Natural killer cell (primary cell): ENCODE data around the gene RASGRP3. TPM values are rescaled to one million over a fixed set of nuclear protein-coding genes. Genes with fewer than 3 reads are reported as not detected.

ENCODE experiments used
- ATAC-seq, 3 donors: fragments of 150-1000 bp in 2 of 3; fragments of 200-7000 bp in 1 of 3; cut with Tn5 transposase; 1 replicate in 1 of 3; 2 replicates in 2 of 3; pipeline ENCODE4 v1.10.0; 2021; ENCODE audit warnings: mild to moderate bottlenecking in 2 of 3, moderate library complexity in 2 of 3
- DNase-seq, 2 donors: peaks; one replicate each; pipeline versions ENCODE4 v3.0.0 to v3.0.0-alpha.2; 2013 to 2021; ENCODE audit warnings: mixed read lengths in 1 of 2
- H3K27ac ChIP-seq: one replicate; pipeline ENCODE4 v1.5.1; 2013; ENCODE audit warnings: mild to moderate bottlenecking, low read length
- H3K27me3 ChIP-seq: one replicate; pipeline ENCODE4 v1.6.1; 2013; ENCODE audit warnings: low read length; ENCODE audit not compliant: control insufficient read depth, insufficient read depth
- H3K36me3 ChIP-seq: one replicate; pipeline ENCODE4 v1.6.1; 2013; ENCODE audit warnings: low read length; ENCODE audit not compliant: control insufficient read depth, insufficient read depth
- H3K4me1 ChIP-seq: one replicate; pipeline ENCODE4 v1.6.1; 2013; ENCODE audit warnings: low read length; ENCODE audit not compliant: control insufficient read depth, insufficient read depth
- H3K4me3 ChIP-seq: one replicate; pipeline ENCODE4 v1.5.1; 2013; ENCODE audit warnings: low read length
- H3K9me3 ChIP-seq: one replicate; pipeline ENCODE4 v1.6.1; 2013; ENCODE audit warnings: low read length; ENCODE audit not compliant: control insufficient read depth, insufficient read depth
- H3K27ac Mint-ChIP-seq, 2 donors: one replicate each; pipeline ENCODE4 v1.8.0; 2022; ENCODE audit warnings: mild to moderate bottlenecking in 2 of 2, mixed read lengths in 2 of 2, moderate library complexity in 1 of 2
- H3K27me3 Mint-ChIP-seq, 2 donors: one replicate each; pipeline ENCODE4 v1.8.0; 2022; ENCODE audit warnings: low read depth in 2 of 2, mixed read lengths in 2 of 2
- H3K36me3 Mint-ChIP-seq: one replicate; pipeline ENCODE4 v1.8.0; 2022; ENCODE audit warnings: mixed read lengths
- H3K4me1 Mint-ChIP-seq, 2 donors: one replicate each; pipeline ENCODE4 v1.8.0; 2022; ENCODE audit warnings: mixed read lengths in 2 of 2
- H3K4me3 Mint-ChIP-seq: one replicate; pipeline ENCODE4 v1.8.0; 2022; ENCODE audit warnings: mild to moderate bottlenecking, moderate library complexity, mixed read lengths
- H3K9me3 Mint-ChIP-seq, 2 donors: one replicate each; pipeline ENCODE4 v1.8.0; 2022; ENCODE audit warnings: mixed read lengths in 2 of 2
- WGBS: methylation state at CpG from one replicate; pipeline ENCODE4 v1.1.7; 2013; ENCODE audit warnings: missing lambda C conversion rate; ENCODE audit not compliant: insufficient coverage; 5-methylcytosine and 5-hydroxymethylcytosine counted together
- intact Hi-C: fragments of 100-400 bp; cut with micrococcal nuclease; formaldehyde crosslinking; loops from one replicate; pipeline ENCODE4 v1.14.2; 2022
- total RNA-seq, 4 donors: library from RNA; stranded (reverse); fragments of 120-200 nt in 1 of 4; gene quantifications; one replicate each; pipeline versions ENCODE4 v1.2.3 to v1.2.4, GENCODE V29; 2013 to 2022
- TF ChIP-seq, protein P1 (sequence below): fragments of 200-600 bp; IDR thresholded peaks from one replicate; pipeline ENCODE4 v1.8.0; 2022; ENCODE audit warnings: antibody characterized with exemption

The RASGRP3 gene
- total RNA-seq, 3 donors from 2014 or later (not counting 1 experiment from before 2014, with no cell fraction given): 1.8 to 21.1 (median 2.7) TPM

DNA sequence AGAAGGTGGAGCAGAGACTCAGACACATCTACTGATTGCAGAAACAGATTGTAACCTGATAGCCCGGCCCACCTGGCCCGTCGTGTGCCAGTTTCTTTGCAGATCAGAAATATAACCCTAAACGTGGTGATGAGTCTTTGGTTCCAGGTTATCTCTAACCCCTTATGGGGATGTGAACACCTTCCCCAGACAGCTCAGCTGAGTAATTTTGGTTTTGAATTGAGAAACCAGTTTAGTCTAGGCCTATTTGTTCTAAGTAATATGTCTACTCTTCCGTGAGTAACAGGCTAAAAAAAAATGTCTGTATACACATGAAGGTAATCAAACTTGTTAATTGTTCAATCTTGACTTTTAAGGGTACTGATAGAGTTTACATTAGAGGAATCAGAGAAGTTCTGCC, 35.7 kb downstream of the RASGRP3 start:
- intact Hi-C loops: no loop called here
- WGBS: 76% methylated on average over 5 of the region's 5 CpGs

DNA sequence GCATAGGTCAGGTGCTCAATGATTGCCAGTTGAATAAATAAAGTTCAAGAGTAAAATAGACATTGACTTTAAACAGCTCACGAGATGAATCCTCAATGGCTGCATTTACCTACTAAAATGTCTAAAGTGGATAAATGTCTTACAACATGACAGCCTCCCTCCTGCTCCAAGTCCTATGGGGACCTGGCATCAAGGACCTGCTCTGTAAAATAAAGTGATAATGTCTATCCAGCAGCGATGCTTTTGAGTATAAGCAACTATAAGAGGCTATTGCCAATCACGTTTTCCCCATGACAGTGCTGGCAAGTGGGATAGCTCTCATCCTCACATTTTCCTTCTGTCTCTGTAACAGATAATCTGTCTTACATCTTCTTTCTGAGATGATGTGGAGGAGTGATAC, 37.0 kb downstream of the RASGRP3 start:
- H3K27ac Mint-ChIP-seq: no peak overlapping the region
- no peaks in the 10 kb centered on the region for H3K36me3 Mint-ChIP-seq
- no peaks in the 10 kb centered on the region for H3K4me1 Mint-ChIP-seq
- TF ChIP-seq, protein P1, sequence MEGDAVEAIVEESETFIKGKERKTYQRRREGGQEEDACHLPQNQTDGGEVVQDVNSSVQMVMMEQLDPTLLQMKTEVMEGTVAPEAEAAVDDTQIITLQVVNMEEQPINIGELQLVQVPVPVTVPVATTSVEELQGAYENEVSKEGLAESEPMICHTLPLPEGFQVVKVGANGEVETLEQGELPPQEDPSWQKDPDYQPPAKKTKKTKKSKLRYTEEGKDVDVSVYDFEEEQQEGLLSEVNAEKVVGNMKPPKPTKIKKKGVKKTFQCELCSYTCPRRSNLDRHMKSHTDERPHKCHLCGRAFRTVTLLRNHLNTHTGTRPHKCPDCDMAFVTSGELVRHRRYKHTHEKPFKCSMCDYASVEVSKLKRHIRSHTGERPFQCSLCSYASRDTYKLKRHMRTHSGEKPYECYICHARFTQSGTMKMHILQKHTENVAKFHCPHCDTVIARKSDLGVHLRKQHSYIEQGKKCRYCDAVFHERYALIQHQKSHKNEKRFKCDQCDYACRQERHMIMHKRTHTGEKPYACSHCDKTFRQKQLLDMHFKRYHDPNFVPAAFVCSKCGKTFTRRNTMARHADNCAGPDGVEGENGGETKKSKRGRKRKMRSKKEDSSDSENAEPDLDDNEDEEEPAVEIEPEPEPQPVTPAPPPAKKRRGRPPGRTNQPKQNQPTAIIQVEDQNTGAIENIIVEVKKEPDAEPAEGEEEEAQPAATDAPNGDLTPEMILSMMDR: no peak
- ATAC-seq (no peak), DNase-seq (no peak)
- peaks cover 6 to 13% of the 10 kb centered on the region in 2 donors for H3K27me3 Mint-ChIP-seq
- H3K36me3 ChIP-seq: no peaks in the 10 kb centered on the region
- H3K9me3 ChIP-seq: no peaks in the 10 kb centered on the region
- H3K9me3 Mint-ChIP-seq: no peaks in the 10 kb centered on the region
- 100% methylated on average over 3 of the region's 3 CpGs for WGBS
- H3K4me1 ChIP-seq: no peaks in the 10 kb centered on the region
- H3K4me3 ChIP-seq: no peak overlapping the region
- intact Hi-C loops: no loop called here
- H3K27ac ChIP-seq: no peak overlapping the region
- no peaks in the 10 kb centered on the region for H3K27me3 ChIP-seq
- H3K4me3 Mint-ChIP-seq: no peak overlapping the region

More for the DNA sequence above, 35.7 kb downstream of the RASGRP3 start:
- Histone ChIP-seq H3K9me3 (no peaks in the 10 kb centered on the region), H3K4me1 (no peaks in the 10 kb centered on the region), H3K36me3 (no peaks in the 10 kb centered on the region), H3K4me3 (no peak overlapping the region), H3K27me3 (no peaks in the 10 kb centered on the region), H3K27ac (no peak overlapping the region)
- Mint-ChIP-seq H3K27ac (no peak overlapping the region), H3K4me3 (no peak overlapping the region), H3K27me3 (peaks cover 16 to 25% of the 10 kb centered on the region in 2 donors), H3K4me1 (no peaks in the 10 kb centered on the region), H3K9me3 (no peaks in the 10 kb centered on the region), H3K36me3 (no peaks in the 10 kb centered on the region)
- ATAC-seq: no peak
- DNase-seq: no peak
- TF ChIP-seq, protein P1: no peak

GRCh38 chr2:33516456-33516995, 40.1 kb downstream of the RASGRP3 start:
- Mint-ChIP-seq H3K4me1 (no peaks in the 10 kb centered on the region), H3K4me3 (no peak overlapping the region), H3K36me3 (no peaks in the 10 kb centered on the region), H3K27me3 (peaks cover 0 to 5% of the 10 kb centered on the region in 2 donors), H3K27ac (no peak overlapping the region), H3K9me3 (no peaks in the 10 kb centered on the region)
- TF ChIP-seq, protein P1: no peak
- H3K36me3 ChIP-seq: no peaks in the 10 kb centered on the region
- intact Hi-C loops: no loop called here
- ATAC-seq (no peak), DNase-seq (no peak)
- no peaks in the 10 kb centered on the region for H3K9me3 ChIP-seq
- WGBS: no CpG with 5 or more reads among the region's 2 CpGs
- H3K27me3 ChIP-seq: no peaks in the 10 kb centered on the region
- no peak overlapping the region for H3K4me3 ChIP-seq
- no peak overlapping the region for H3K27ac ChIP-seq
- H3K4me1 ChIP-seq: no peaks in the 10 kb centered on the region

DNA sequence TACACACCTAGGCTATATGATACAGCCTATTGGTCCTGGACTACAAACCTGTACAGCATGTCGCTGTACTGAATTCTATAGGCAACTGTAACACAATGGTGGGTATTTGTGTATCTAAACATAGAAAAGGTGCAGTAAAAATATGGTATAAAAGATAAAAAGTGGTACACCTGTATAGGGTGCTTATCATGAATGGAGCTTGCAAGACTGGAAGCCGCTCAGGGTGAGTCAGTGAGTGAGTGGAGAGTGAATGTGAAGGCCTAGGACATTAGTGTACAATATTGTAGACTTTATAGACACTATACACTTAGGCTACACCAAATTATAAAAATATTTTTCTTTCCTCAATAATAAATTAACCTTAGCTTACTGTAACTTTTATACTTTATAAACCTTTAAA, 41.8 kb downstream of the RASGRP3 start:
- Histone ChIP-seq H3K9me3 (no peaks in the 10 kb centered on the region), H3K4me3 (no peak overlapping the region), H3K27ac (no peak overlapping the region), H3K27me3 (no peaks in the 10 kb centered on the region), H3K4me1 (no peaks in the 10 kb centered on the region), H3K36me3 (no peaks in the 10 kb centered on the region)
- DNase-seq: no peak
- Mint-ChIP-seq H3K4me3 (no peak overlapping the region), H3K9me3 (no peaks in the 10 kb centered on the region), H3K27me3 (peaks cover 0 to 7% of the 10 kb centered on the region in 2 donors), H3K27ac (no peak overlapping the region), H3K4me1 (no peaks in the 10 kb centered on the region), H3K36me3 (no peaks in the 10 kb centered on the region)
- TF ChIP-seq, protein P1: no peak
- ATAC-seq: peak in 1 of 3 donors; percentile 30
- intact Hi-C loops: no loop called here
- WGBS: 100% methylated on average over 2 of the region's 2 CpGs
